GM19455 (cell line): Measurements from ENCODE around the gene CARD10.
A peak's percentile ranks its signal among the peaks of the same experiment; 100 is the strongest.

ENCODE experiments used
- ATAC-seq: cut with Tn5 transposase; IDR thresholded peaks from one replicate; pipeline ENCODE4 v1.9.1; 2021; ENCODE audit not compliant: unreplicated experiment

The CARD10 gene

GRCh38 chr22:37491106-37491505 is 28.1 kb downstream of the CARD10 start:
- no peak for ATAC-seq

- ATAC-seq = no peak
These were observed 29.2 kb downstream of the CARD10 start for GRCh38 chr22:37489983-37490382.

- ATAC-seq = no peak
These were observed 30.7 kb downstream of the CARD10 start for GRCh38 chr22:37488337-37489135.

- no peak for ATAC-seq
These were observed 31.6 kb downstream of the CARD10 start for GRCh38 chr22:37487571-37487970.

GRCh38 chr22:37487129-37487528 is 32.1 kb downstream of the CARD10 start:
- no peak for ATAC-seq

- peak; percentile 53 for ATAC-seq
These were observed 32.9 kb downstream of the CARD10 start, which contains the start of gene MFNG for GRCh38 chr22:37486224-37486845. TSS of gene MFNG (minus strand) at chr22:37486384. CDS start at chr22:37486177, 207 bp downstream.

- peak; percentile 7 for ATAC-seq
These were observed 33.6 kb downstream of the CARD10 start for GRCh38 chr22:37485395-37486223.

- ATAC-seq = no peak
These were observed 34.5 kb downstream of the CARD10 start for GRCh38 chr22:37484480-37485394.

- no peak for ATAC-seq
These were observed 36.2 kb downstream of the CARD10 start for GRCh38 chr22:37483050-37483449.

- no peak for ATAC-seq
These were observed 37.0 kb downstream of the CARD10 start for GRCh38 chr22:37482244-37482643.

GRCh38 chr22:37481347-37481907 is 37.8 kb downstream of the CARD10 start:
- ATAC-seq = no peak

GRCh38 chr22:37480387-37481346 is 38.5 kb downstream of the CARD10 start:
- ATAC-seq = no peak

GRCh38 chr22:37479196-37479595 is 40.0 kb downstream of the CARD10 start:
- ATAC-seq = no peak

GRCh38 chr22:37476389-37477329 is 42.6 kb downstream of the CARD10 start:
- ATAC-seq = no peak

- no peak for ATAC-seq
These were observed 44.6 kb downstream of the CARD10 start for GRCh38 chr22:37474447-37475090.

GRCh38 chr22:37473437-37473946 is 45.7 kb downstream of the CARD10 start:
- no peak for ATAC-seq

GRCh38 chr22:37472418-37473006 is 46.7 kb downstream of the CARD10 start:
- ATAC-seq = no peak
